ENCODE results near the gene LSR.

The LSR gene

DNA sequence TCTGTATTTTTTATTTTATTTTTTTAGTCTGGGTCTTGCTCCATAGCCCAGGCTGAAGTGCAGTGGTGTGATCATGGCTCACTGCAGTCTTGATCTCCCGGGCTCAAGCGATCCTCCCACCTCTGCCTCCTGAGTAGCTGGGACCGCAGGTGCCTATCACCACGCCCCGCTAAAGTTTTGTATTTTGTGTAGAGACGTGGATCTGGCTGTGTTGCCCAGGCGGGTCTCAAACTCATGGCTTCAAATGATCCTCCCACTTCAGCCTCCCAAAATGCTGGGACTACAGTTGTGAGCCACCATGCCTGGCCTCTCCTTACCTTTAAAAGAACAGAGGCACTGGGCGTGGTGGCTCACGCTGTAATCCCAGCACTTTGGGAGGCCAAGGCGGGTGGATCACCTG lies 38.9 kb downstream of the LSR start:
- no peaks in the 10 kb centered on the region for H3K79me2 ChIP-seq (ENCODE audit: insufficient read depth, low read length)
- no peak overlapping the region for H3K9ac ChIP-seq (ENCODE audit: low read length)
- TF ChIP-seq EZH2 (IDR thresholded peaks at IDR 0.05; ENCODE audit: borderline replicate concordance, low read length) (no peak), CTCF (IDR thresholded peaks at IDR 0.05; ENCODE audit: low read length) (no peak)
- H3F3A ChIP-seq (ENCODE audit: insufficient read depth, low read length), result no peaks in the 10 kb centered on the region
- peaks cover 8% of the 10 kb centered on the region for H3K4me1 ChIP-seq (ENCODE audit: insufficient read depth, low read length, severe bottlenecking)
- H3K27ac ChIP-seq (ENCODE audit: low read depth, low read length, poor library complexity, severe bottlenecking), result no peak overlapping the region
- H3K4me3 ChIP-seq (ENCODE audit: low read depth, low read length, poor library complexity, severe bottlenecking), result no peak overlapping the region
- no peaks in the 10 kb centered on the region for H3K27me3 ChIP-seq (ENCODE audit: insufficient read depth, low read length)
- H3K4me2 ChIP-seq (ENCODE audit: low read length), result no peak overlapping the region
- no peaks in the 10 kb centered on the region for H4K20me1 ChIP-seq (ENCODE audit: insufficient read depth, low read length)
- H3K9me2 ChIP-seq (ENCODE audit: low read depth, low read length), result no peaks in the 10 kb centered on the region
- H3K9me3 ChIP-seq (ENCODE audit: low read length), result no peaks in the 10 kb centered on the region
- no peaks in the 10 kb centered on the region for H3K36me3 ChIP-seq (ENCODE audit: insufficient read depth, low read length)
- H2AFZ ChIP-seq (ENCODE audit: low read length), result no peak overlapping the region

GRCh38 chr19:35288331-35288730 lies 39.5 kb downstream of the LSR start:
- Histone ChIP-seq H3K9ac (ENCODE audit: low read length) (no peak overlapping the region), H2AFZ (ENCODE audit: low read length) (no peak overlapping the region), H3K4me2 (ENCODE audit: low read length) (no peak overlapping the region), H3F3A (ENCODE audit: insufficient read depth, low read length) (no peaks in the 10 kb centered on the region), H3K36me3 (ENCODE audit: insufficient read depth, low read length) (no peaks in the 10 kb centered on the region), H3K4me3 (ENCODE audit: low read depth, low read length, poor library complexity, severe bottlenecking) (no peak overlapping the region), H3K27me3 (ENCODE audit: insufficient read depth, low read length) (no peaks in the 10 kb centered on the region; the same call in 1 of the 2 replicates), H3K4me1 (ENCODE audit: insufficient read depth, low read length, severe bottlenecking) (peaks cover 14% of the 10 kb centered on the region), H3K79me2 (ENCODE audit: insufficient read depth, low read length) (no peaks in the 10 kb centered on the region), H4K20me1 (ENCODE audit: insufficient read depth, low read length) (no peaks in the 10 kb centered on the region), H3K27ac (ENCODE audit: low read depth, low read length, poor library complexity, severe bottlenecking) (no peak overlapping the region), H3K9me2 (ENCODE audit: low read depth, low read length) (no peaks in the 10 kb centered on the region), H3K9me3 (ENCODE audit: low read length) (no peaks in the 10 kb centered on the region)
- TF ChIP-seq EZH2 (IDR thresholded peaks at IDR 0.05; ENCODE audit: borderline replicate concordance, low read length) (no peak), CTCF (IDR thresholded peaks at IDR 0.05; ENCODE audit: low read length) (no peak)

DNA sequence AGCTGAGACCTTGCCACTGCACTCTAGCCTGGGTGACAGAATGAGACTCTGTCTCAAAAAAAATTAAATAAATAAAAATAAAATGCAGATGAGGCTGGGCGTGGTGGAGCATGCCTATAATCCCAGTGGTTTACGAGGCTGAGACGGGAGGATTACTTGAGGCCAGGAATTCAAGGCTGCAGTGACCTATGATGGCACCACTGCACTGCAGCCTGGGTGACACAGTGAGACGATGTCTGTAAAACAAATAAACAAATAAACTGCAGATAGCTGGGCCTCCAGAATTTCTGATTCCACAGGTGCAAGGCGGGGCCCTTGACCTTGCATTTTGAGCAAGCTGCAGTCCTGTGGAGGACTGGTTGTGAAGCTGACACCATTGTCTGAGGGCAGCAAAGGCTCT lies 40.1 kb downstream of the LSR start:
- H2AFZ ChIP-seq (ENCODE audit: low read length), result no peak overlapping the region
- H3K79me2 ChIP-seq (ENCODE audit: insufficient read depth, low read length), result no peaks in the 10 kb centered on the region
- peaks cover 15% of the 10 kb centered on the region for H3K4me1 ChIP-seq (ENCODE audit: insufficient read depth, low read length, severe bottlenecking)
- no peaks in the 10 kb centered on the region; the same call in 1 of the 2 replicates for H3K27me3 ChIP-seq (ENCODE audit: insufficient read depth, low read length)
- H4K20me1 ChIP-seq (ENCODE audit: insufficient read depth, low read length), result no peaks in the 10 kb centered on the region
- H3K27ac ChIP-seq (ENCODE audit: low read depth, low read length, poor library complexity, severe bottlenecking), result no peak overlapping the region
- no peaks in the 10 kb centered on the region for H3K36me3 ChIP-seq (ENCODE audit: insufficient read depth, low read length)
- H3K4me3 ChIP-seq (ENCODE audit: low read depth, low read length, poor library complexity, severe bottlenecking), result no peak overlapping the region
- no peaks in the 10 kb centered on the region for H3K9me3 ChIP-seq (ENCODE audit: low read length)
- H3K4me2 ChIP-seq (ENCODE audit: low read length), result no peak overlapping the region
- H3K9me2 ChIP-seq (ENCODE audit: low read depth, low read length), result no peaks in the 10 kb centered on the region
- H3K9ac ChIP-seq (ENCODE audit: low read length), result no peak overlapping the region
- TF ChIP-seq EZH2 (IDR thresholded peaks at IDR 0.05; ENCODE audit: borderline replicate concordance, low read length) (no peak), CTCF (IDR thresholded peaks at IDR 0.05; ENCODE audit: low read length) (no peak)
- H3F3A ChIP-seq (ENCODE audit: insufficient read depth, low read length), result no peaks in the 10 kb centered on the region
